PC-3 (cell line): ENCODE measurements around the gene LY6G6F. TPM values are rescaled to one million over a fixed set of nuclear protein-coding genes. Genes with fewer than 3 reads are reported as not detected.
A peak's percentile ranks its signal among the peaks of the same experiment; 100 is the strongest.

Source experiments
- ATAC-seq: fragments of 200-7000 bp; cut with Tn5 transposase; 2 replicates; pipeline ENCODE4 v1.9.1; 2020; ENCODE audit warnings: mild to moderate bottlenecking, moderate library complexity
- BruUV-seq: library from RNA; stranded (reverse); fragments of 400-500 nt; replicated peaks from 2 replicates; lab custom pipeline; 2021; lab: Mats Ljungman, UMichigan
- CTCF ChIA-PET: fragments of 300-600 bp; sonication (Branson Sonifier 250); formaldehyde crosslinking; loops from one replicate; lab custom pipeline; 2022; ENCODE audit warnings: antibody characterized with exemption; lab: Charles Lee
- POLR2A ChIA-PET: fragments of 300-600 bp; sonication (Branson Sonifier 250); formaldehyde crosslinking; loops from one replicate; lab custom pipeline; 2022; ENCODE audit warnings: antibody characterized with exemption; ENCODE audit not compliant: unreplicated experiment; lab: Charles Lee
- DNase-seq: peaks from one replicate; pipeline ENCODE4 v3.0.0-alpha.2; 2015
- H2AFZ ChIP-seq: fragments of 300-600 bp; sonication (generic); 2 replicates; pipeline ENCODE4 v1.6.0; 2016; ENCODE audit warnings: antibody characterized with exemption, low read length
- H3F3A ChIP-seq: fragments of 300-600 bp; sonication (generic); one replicate; pipeline ENCODE4 v1.6.0; 2017; ENCODE audit warnings: antibody characterized with exemption, low read length, control low read depth, mild to moderate bottlenecking; ENCODE audit not compliant: unreplicated experiment
- H3K27ac ChIP-seq: fragments of 300-600 bp; sonication (generic); 2 replicates; pipeline ENCODE4 v1.5.1; 2016; ENCODE audit warnings: mild to moderate bottlenecking, low read length
- H3K27me3 ChIP-seq: fragments of 300-600 bp; sonication (generic); 2 replicates; pipeline ENCODE4 v1.6.1; 2016; ENCODE audit warnings: low read length, mixed read lengths
- H3K36me3 ChIP-seq: fragments of 300-600 bp; sonication (generic); 2 replicates; pipeline ENCODE4 v1.6.1; 2016; ENCODE audit warnings: low read depth, mixed run types, low read length, mixed read lengths
- H3K4me1 ChIP-seq: fragments of 300-600 bp; sonication (generic); 2 replicates; pipeline ENCODE4 v1.5.1; 2016; ENCODE audit warnings: low read length; ENCODE audit not compliant: insufficient read depth
- H3K4me2 ChIP-seq: fragments of 300-600 bp; sonication (generic); 2 replicates; pipeline ENCODE4 v1.6.0; 2016; ENCODE audit warnings: low read length
- H3K4me3 ChIP-seq: fragments of 300-600 bp; sonication (generic); 2 replicates; pipeline ENCODE4 v1.5.1; 2016; ENCODE audit warnings: mild to moderate bottlenecking, low read length, mixed read lengths
- H3K79me2 ChIP-seq: fragments of 300-600 bp; sonication (generic); 2 replicates; pipeline ENCODE4 v1.6.1; 2017; ENCODE audit warnings: low read length, mixed read lengths
- H3K9ac ChIP-seq: fragments of 300-600 bp; sonication (generic); 2 replicates; pipeline ENCODE4 v1.6.0; 2016; ENCODE audit warnings: mild to moderate bottlenecking, low read length
- H3K9me2 ChIP-seq: fragments of 300-600 bp; sonication (generic); replicated peaks from 2 replicates; pipeline ENCODE4 v1.6.1; 2016; ENCODE audit warnings: mixed run types, low read length, mixed read lengths
- H3K9me3 ChIP-seq: fragments of 300-600 bp; sonication (generic); 2 replicates; pipeline ENCODE4 v1.6.1; 2016; ENCODE audit warnings: low read length, mixed read lengths
- H4K20me1 ChIP-seq: fragments of 300-600 bp; sonication (generic); 2 replicates; pipeline ENCODE4 v1.6.1; 2016; ENCODE audit warnings: low read length, mixed read lengths
- EZH2 ChIP-seq: fragments of 300-600 bp; sonication (generic); IDR thresholded peaks from one replicate; pipeline ENCODE4 v1.6.1; 2017; ENCODE audit warnings: antibody characterized with exemption, mild to moderate bottlenecking, low read length; ENCODE audit not compliant: unreplicated experiment
- EZH2phosphoT487 ChIP-seq: fragments of 300-600 bp; sonication (generic); IDR thresholded peaks from 2 replicates; pipeline ENCODE4 v1.6.1; 2018; ENCODE audit warnings: mild to moderate bottlenecking, antibody characterized with exemption, low read length, borderline replicate concordance
- intact Hi-C: fragments of 100-400 bp; cut with micrococcal nuclease; formaldehyde crosslinking; loops from 2 replicates; pipeline ENCODE4 v1.9.0; 2023
- total RNA-seq: library from RNA; depleted of rRNA; stranded (reverse); fragments of >200 nt; gene quantifications from 2 replicates; pipeline ENCODE4 v1.2.3, GENCODE V29; 2014
- TF ChIP-seq, protein P1 (sequence below): fragments of 300-600 bp; sonication (generic); conservative IDR thresholded peaks from 2 replicates; pipeline ENCODE4 v1.5.1; 2017; ENCODE audit warnings: antibody characterized with exemption, low read depth, mild to moderate bottlenecking, low read length

Gene LY6G6F
- total RNA-seq, 1 experiment from 2014 or later, result not detected

DNA sequence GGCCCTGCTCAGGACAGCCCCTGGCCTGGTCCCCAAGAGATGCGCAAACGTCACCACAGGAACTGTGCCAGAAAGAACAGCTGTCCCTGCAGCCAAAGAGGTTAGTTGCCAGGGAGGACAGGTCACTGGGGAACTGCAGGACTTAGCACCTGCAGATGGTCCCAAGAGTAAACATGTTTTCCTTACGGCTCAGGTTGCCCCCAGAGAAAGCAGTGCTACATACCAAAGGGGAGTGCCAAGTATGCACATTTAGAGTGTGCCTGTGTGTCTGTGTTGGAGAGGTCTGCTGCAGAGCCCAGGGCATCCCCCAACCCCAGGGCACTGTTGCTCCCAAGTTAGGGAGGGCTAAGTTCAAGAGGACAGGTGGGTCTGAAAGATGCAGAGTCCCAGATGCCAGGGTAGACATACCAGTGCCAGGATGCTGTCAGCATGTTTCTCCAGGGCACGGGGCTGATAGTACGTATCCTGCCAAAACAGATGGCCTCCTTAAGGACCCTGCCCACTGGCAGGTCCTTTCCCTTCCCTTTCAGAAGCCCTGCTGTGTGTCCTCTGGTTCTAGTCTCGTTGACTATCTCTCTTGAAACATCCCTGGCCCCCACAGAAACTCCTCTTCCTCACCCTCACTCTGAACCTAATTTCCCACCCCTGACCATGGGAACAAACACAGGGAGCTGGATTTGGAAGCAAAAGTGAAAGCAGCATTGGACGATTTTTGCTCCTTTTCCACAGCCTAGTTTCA lies 4.8 kb upstream of the LY6G6F start:
- no peaks in the 10 kb centered on the region for H3F3A ChIP-seq
- peak overlapping the region; percentile 87 for H2AFZ ChIP-seq
- H3K27ac ChIP-seq, result peak overlapping the region; percentile 71; the same call in 1 of the 2 replicates
- no peaks in the 10 kb centered on the region for H3K9me3 ChIP-seq
- no peaks in the 10 kb centered on the region for H4K20me1 ChIP-seq
- H3K9ac ChIP-seq, result peak overlapping the region; percentile 86
- no peak for TF ChIP-seq EZH2
- no peak for TF ChIP-seq EZH2phosphoT487
- TF ChIP-seq, protein P1, sequence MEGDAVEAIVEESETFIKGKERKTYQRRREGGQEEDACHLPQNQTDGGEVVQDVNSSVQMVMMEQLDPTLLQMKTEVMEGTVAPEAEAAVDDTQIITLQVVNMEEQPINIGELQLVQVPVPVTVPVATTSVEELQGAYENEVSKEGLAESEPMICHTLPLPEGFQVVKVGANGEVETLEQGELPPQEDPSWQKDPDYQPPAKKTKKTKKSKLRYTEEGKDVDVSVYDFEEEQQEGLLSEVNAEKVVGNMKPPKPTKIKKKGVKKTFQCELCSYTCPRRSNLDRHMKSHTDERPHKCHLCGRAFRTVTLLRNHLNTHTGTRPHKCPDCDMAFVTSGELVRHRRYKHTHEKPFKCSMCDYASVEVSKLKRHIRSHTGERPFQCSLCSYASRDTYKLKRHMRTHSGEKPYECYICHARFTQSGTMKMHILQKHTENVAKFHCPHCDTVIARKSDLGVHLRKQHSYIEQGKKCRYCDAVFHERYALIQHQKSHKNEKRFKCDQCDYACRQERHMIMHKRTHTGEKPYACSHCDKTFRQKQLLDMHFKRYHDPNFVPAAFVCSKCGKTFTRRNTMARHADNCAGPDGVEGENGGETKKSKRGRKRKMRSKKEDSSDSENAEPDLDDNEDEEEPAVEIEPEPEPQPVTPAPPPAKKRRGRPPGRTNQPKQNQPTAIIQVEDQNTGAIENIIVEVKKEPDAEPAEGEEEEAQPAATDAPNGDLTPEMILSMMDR, result no peak
- BruUV-seq, result no TSS peak
- H3K36me3 ChIP-seq, result no peaks in the 10 kb centered on the region; the same call in 1 of the 2 replicates
- H3K27me3 ChIP-seq, result no peaks in the 10 kb centered on the region
- peak overlapping the region; percentile 95 for H3K4me2 ChIP-seq
- DNase-seq, result no peak
- POLR2A ChIA-PET, result interaction anchor here (0.6 kb wide), 2 partner anchors 24 to 1089 kb away, joined by 5 to 21 read pairs; no protein-coding TSS in a partner anchor
- H3K79me2 ChIP-seq, result peaks cover 25% of the 10 kb centered on the region
- no peaks in the 10 kb centered on the region for H3K9me2 ChIP-seq
- H3K4me1 ChIP-seq, result peaks cover 10% of the 10 kb centered on the region
- ATAC-seq, result no peak
- intact Hi-C loops, result no loop called here
- H3K4me3 ChIP-seq, result peak overlapping the region; percentile 85
- CTCF ChIA-PET, result no interaction called here

DNA sequence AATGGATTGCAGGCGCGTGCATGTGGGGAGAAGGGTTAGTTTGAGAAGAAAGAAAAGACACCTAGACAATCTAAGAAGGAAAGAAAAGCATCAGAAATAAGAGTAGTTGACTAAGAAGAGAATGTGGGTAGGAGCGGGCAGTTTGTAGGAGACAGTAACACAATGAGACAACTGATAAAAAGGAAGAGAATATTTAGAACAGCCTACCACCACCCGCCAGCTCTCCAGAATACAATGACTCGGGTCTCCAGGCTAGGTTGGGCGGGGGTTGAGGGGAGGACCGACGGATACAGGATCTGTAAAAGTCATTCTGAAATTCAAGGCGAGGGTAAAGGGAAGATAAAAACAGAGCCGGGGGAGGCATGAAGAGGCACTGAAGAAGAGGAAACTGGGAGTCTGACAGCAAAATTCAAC lies 4.3 kb upstream of the LY6G6F start:
- Histone ChIP-seq H3K36me3 (no peaks in the 10 kb centered on the region), H2AFZ (peak overlapping the region; percentile 87), H3K4me1 (peaks cover 10% of the 10 kb centered on the region), H3K9me3 (no peaks in the 10 kb centered on the region), H3F3A (no peaks in the 10 kb centered on the region), H3K9me2 (no peaks in the 10 kb centered on the region), H3K79me2 (peaks cover 25% of the 10 kb centered on the region), H3K27ac (peak overlapping the region; percentile 71), H3K9ac (peak overlapping the region; percentile 86), H4K20me1 (no peaks in the 10 kb centered on the region), H3K27me3 (no peaks in the 10 kb centered on the region), H3K4me2 (peak overlapping the region; percentile 95), H3K4me3 (peak overlapping the region; percentile 85)
- ChIA-PET CTCF (no interaction called here), POLR2A (interaction anchor here (0.6 kb wide), 1 partner anchor 23 kb away, joined by 21 read pairs; no protein-coding TSS in a partner anchor)
- DNase-seq, result peak; percentile 8
- TF ChIP-seq, protein P1, result no peak
- no peak for TF ChIP-seq EZH2phosphoT487
- TF ChIP-seq EZH2, result no peak
- intact Hi-C loops, result no loop called here
- ATAC-seq, result peak; percentile 23
- no TSS peak for BruUV-seq
